Right hindlimb (tissue), 1 donor: ENCODE data around the gene PKD2L1.
"Not testable (repeated sequence)": the region's sequence is repeated elsewhere in the genome, so short reads cannot be mapped to it uniquely, and the experiment has no call there.

ENCODE experiments used
- DNase-seq: peaks from one replicate; pipeline ENCODE4 v3.0.0-alpha.2; 2018

The PKD2L1 gene

DNA sequence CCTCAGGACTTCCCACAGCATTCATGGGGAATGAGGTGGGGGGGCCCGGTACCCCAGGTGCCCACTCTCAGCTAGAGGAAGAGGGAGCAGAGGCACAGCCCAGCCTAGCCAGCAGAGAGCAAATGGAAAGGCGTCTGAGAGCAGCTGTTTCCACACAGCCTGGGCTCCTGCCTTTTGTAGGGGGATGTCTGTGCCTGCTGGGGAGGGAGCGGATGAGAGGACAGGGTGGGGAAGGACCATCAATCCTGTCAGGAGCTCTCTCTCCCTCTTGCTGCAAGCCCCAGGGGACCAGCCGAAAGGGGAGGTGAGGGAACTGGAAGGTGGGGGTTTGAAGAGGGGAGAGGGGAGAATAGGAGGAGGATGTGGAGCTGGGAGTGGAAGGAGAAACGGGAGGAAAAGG is at the start of gene PKD2L1:
Gene PKD2L1 (minus strand): TSS at position 150 of the 400 bp plus-strand sequence. CDS start 125 bp downstream, at position 25.
- no peak for DNase-seq

DNA sequence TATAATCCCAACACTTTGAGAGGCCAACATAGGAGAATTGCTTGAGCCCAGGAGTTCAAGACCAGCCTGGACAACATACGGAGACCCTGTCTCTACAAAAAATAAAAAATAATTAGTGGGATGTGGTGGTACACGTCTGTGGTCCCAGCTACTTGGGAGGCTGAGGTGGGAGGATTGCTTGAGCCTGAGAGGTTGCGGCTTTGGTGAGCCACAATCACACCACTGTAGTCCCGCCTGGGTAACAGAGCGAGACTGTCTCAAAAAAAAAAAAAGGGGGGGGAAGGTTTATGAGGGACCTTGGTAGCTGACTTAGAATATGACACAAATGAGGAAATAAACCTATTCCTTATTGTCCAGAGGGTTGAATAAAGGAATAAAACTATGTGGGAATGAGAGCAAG is 47.8 kb upstream of the PKD2L1 start:
- DNase-seq, result no peak

DNA sequence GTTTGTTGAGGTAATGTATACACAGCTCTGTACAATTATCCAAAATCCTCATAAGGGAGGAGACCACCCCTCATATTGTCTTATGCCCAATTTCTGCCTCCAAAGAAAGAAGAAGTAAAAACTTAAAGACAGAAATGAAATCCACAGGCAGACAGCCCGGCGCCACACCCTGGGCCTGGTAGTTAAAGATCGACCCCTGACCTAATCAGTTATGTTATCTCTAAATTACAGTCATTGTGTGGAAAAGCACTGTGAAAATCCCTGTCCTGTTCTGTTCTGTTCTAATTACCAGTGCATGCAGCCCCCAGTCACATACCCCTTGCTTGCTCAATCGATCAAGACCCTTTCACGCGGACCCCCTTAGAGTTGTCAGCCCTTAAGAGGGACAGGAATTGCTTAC is 46.6 kb upstream of the PKD2L1 start:
- DNase-seq, result not testable (repeated sequence)

DNA sequence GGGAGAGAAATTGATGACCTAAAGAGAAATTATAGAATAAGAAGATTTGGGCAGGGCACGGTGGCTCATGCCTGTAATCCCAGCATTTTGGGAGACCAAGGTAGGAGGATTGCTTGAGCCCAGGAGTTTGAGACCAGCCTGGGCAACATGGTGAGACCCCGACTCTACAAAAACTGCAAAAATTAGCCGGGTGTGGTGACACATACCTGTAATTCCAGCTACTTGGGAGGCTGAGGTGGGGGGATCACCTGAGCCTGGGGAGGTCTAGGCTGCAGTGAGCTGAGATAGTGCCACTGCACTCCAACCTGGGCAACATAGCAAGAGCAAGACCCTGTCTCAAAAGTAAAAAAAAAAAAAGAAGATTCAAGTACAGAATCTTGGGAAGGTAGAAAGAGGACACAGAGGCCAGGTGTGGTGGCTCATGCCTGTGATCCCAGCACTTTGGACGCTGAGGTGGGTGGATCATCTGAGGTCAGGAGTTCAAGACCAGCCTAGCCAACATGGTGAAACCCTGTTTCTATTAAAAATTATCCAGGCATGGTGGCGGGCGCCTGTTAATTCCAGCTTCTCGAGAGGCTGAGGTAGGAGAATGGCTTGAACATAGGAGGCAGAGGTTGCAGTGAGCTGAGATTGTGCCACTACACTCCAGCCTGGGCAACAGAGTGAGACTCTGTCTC is 44.8 kb upstream of the PKD2L1 start:
- not testable (repeated sequence) for DNase-seq

DNA sequence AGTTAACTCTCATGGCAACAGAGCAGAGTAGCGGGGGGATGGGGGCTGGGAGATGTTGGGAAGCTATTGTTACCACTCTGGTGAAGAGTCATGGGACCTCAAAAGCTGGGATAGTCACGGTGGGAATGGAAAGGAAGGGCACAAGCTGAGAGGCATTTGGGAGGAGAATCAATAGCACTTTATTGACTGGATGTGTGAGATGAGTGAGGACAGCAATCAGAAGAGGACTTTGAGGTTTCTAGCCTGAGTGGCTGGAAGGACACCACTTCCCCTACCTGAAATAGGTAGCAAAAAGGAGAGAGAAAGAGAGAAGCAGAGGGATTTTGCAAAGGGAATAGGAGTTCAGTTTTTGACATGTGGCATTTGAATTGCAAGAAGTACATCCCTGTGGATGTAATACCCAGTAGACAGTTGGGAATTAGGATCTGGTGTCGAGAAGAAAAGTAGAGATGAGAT is 44.2 kb upstream of the PKD2L1 start:
- DNase-seq, result no peak

DNA sequence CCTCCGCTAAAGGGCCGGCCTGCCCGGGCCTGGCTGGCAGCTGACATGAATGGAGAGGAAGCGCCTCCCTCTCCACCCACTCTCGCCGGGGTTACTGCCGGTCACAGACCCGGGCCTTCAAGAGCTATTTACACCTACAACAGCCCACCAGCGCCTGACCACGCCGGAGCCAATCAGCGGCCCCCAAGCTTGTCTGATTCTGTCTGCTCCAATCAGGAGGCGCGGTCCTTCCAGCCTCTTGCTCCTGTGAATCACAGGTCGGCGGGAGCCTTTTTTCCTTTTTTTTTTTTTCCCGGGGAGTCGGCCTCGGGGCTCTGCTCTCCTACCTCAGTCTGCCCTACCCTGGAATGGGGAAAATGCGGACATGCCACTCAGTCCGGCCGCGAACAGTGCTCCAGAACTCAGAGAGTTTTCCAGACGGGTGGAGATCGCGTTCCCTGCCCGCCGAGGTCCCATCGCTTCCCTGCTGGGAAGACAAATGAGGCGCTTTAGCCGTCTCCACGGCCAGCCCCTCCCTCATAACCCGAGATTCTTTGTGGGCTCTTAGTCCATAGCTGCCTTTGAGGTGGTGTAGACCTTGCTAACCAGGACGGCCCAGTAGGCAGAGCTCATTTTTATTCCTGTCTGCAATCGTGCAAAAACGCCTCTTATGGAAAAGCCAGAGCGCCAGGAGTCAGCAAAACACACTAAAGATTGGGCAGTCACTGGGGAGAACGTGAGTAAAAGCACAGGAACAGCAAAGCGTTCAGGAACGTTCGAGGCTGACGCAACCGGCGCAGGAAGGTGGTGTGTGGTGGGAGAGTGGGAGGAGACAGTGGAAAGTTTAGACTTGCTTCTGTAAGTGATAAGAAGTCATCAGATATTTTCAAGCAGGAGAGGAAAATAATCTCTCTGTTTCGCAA is 43.5 kb upstream of the PKD2L1 start:
- peak; percentile 98 for DNase-seq

DNA sequence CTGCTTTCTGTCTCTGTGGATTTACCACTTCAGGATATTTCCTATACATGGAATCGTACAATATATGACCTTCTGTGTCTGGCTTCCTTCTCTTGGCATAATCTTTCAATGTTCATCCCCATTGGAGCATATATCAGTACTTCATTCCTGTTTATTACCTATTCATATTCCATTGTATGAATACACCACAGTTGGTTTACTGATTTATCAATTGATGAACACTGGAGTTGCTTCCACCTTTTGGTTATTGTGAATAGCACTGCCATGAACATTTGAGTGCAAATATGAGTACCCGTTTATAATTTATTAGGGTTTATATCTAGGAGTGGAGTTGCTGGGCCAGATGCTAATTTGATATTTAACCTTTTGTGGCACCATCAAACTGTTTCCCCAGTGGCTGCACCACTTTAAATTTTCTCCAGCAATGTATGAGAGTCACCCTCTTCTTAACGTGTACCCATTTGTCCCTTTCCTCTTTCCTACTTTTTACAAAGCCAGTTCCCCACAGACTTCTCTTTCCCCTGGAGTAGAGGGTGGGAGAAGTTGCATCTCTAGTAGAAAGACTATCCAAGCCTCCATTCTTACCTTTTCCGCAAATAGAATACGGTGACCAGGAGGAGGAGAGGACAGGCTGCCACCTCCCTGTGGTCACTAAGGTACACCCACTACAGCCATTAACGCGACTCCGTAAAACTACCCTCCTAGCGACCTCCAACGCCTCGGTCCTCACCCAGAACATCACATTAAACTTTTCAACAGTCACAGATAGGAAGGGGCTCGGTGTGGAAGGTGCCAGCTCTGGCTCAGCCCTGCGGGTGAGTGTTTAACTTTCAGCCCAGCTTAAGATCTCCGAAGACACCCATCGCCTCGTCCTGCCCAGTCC is 42.6 kb upstream of the PKD2L1 start:
- no peak for DNase-seq

DNA sequence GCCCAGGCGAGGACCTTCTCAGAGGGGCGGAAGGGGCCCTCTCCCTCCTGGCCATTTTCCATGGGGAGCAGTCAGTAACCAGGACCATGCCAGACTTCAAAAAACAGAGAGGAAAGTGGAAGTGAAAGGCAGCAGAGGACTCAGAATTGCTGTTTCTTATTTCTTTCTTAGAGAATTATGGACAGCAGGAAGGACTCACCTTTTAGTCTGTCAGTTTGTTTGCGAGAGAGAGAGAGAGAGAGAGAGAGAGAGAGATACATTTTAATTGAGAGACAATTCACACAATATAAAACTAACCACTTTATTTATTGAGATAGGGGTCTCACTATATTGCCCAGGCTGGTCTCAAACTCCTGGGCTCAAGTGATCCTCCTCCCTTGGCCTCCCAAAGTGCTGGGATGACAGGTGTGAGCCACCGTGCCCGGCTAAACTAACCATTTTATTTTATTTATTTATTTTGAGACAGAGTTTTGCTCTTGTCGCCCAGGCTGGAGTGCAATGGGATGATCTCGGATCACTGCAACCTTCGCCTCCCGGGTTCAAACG is 41.5 kb upstream of the PKD2L1 start:
- DNase-seq, result no peak

DNA sequence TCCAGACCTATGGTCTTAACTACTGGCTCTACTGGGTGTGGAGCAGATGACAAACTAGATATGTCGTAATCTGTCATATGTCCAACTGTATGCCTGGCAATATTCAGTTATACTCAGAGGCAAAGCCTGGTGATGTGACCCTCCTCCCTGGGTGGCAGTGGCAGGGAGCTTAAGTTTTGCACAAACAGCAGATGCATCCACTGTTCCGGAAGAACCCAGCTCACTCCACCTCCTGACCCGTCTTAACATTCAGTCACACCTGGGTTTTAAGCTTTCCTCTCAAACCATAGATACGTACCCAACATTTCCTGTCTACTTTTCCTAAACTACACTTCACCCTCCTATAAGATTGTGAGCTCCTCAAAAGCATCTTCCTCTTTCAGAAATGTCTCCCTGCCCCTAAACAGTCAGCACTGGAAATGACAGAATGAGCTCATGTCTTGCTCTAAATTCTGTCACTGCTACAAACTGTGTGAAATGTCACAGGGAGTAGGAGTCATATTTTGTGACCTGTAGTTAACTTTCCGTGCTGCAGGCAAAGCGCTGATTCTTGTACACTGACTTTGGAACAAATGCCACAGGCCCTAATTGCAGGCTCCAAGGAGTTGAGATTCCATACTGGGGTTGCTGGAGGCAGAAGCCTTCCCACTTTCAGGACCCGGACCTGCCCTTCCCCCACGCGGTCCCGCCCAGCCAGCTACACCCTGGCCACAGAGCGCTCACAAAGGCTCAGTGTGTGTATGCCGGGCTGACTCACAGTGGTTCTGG is 40.9 kb upstream of the PKD2L1 start:
- DNase-seq, result peak; percentile 86

DNA sequence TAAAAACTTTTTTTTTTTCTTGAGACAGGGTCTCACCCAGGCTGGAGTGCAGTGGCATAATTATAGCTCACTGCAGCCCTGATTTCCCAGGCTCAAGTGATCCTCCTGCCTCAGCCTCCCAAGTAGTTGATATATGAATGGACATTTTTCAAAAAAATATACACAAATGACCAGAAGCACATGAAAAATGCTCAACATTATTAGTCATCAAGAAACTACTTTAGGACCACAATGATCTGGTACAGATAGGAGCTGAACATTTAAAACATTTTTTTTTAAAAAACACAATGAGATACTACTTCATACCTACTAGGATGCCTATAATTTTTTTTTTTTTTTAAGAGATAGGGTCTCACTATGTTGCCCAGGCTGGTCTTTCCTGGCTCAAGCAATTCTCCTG is 38.7 kb upstream of the PKD2L1 start:
- no peak for DNase-seq

DNA sequence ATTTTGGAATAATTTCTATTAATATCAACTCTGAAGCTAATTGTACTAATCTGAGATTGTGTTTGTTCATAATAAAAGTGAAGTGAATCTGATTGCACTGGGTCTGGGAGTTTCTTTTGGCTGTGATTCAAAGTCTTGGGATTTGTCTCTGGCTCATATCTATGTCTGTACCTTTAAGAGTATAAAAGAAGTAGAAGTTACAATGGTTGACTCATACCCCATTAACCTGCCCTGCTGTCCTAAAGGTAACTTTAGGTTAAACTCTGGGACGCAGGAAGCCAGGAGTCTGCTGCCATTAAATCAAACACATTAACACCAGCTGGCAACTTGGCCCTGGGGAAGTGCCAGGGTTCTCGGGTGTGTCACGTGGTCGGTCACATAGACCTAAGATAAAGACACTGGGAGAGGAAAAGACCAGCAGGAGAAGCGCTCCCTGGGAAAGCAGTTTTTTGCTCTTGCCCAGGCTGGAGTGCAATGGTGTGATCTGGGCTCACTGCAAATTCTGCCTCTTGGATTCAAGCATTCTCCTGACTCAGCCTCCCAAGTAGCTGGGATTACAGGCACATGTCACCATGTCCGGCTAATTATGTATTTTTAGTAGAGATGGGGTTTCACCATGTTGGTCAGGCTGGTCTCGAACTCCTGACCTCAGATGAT is 34.8 kb upstream of the PKD2L1 start:
- DNase-seq, result peak; percentile 39

DNA sequence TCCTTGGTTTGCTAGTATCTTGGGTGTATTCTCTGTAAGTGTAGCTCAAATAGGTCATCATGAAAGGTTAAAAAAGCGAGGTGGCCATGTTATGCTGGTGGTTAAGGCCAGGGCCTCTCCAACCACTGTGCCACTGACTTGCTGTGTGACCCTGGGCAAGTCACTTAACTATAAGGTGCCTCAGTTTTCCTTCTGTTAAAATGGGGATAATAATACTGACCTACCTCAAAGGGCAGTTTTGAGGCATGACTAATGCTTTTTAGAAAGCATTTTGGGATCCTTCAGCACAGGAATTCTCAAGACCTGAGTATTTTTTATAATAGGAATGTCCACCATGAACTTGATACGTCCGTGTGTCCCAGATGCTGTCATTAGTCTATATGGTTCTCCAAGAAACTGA is 34.1 kb upstream of the PKD2L1 start:
- no peak for DNase-seq

DNA sequence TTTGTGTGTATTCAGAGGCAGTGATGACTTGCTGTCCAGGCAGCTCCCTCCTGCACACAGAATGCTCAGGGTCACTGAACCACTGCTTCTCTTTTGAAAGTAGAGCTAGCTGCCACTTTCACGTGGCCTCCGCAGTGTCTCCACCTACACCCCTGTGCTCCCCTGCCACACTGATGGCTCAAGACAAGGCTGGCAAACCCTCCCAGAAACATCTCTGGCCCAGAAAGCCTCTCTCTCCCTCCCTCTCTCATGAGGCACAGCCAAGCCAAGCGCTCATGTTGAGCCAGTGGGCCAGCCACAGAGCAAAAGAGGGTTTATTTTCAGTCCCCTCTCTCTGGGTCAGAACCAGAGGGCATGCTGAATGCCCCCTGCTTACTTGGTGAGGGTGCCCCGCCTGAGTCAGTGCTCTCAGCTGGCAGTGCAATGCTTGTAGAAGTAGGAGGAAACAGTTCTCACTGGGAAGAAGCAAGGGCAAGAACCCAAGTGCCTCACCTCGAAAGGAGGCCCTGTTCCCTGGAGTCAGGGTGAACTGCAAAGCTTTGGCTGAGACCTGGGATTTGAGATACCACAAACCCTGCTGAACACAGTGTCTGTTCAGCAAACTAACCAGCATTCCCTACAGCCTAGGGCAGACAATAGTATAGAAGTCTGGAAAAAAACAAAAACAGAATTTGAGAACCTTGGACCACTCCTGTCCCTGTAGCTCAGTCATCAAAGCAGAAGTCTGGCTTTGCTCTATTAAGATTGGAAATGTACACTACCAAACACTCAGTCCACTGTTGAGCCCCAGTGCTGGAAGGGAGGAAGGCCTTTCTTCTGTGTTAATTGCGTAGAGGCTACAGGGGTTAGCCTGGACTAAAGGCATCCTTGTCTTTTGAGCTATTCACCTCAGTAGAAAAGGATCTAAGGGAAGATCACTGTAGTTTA is 32.8 kb upstream of the PKD2L1 start:
- no peak for DNase-seq

DNA sequence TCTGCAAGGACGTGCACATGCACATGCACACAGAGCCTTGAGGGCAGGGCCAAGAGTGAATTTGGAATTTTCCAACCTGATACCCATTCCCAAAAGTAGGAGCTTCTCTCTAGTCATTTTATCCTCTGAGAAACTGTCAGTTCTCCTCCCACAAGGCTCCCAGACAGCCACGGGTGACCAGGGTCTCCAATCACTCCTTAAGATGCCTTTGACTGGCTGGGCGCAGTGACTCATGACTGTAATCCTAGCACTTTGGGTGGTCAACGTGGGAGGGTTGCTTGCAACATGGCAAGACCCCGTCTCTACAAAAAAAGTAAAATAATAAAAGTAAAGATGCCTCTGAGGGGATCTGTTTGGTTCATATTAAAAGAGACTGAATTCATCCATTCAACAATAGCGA is 30.2 kb upstream of the PKD2L1 start:
- no peak for DNase-seq

DNA sequence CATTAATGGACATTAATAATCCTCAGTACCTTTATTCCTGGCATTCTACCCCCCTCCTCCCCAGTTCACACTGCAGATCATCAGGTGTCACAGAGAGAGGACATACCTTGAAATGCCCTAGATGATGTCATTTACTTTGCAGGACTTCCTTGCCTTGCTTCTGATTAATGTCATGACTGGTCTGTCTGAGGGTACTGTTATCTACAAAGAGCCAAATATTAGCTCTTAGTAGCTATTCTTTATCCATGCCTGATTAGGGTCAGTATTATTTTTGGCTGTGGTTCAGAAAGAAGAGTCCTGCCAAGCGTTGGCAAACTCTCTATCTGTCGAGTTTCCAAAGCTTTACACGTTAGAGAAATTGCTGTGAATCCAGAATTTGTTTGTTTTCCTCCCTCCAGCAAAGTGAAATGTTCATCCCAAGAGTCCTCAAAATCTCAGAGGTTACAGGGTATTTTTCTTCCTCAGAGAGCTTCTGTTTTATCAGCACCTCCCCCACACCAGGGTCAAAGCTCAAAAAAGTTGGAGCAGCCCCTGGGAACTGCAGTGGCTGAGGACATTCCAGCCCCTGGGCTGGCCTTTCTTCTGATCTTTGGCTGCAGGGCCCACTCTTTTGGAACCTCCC is 29.6 kb upstream of the PKD2L1 start:
- no peak for DNase-seq

DNA sequence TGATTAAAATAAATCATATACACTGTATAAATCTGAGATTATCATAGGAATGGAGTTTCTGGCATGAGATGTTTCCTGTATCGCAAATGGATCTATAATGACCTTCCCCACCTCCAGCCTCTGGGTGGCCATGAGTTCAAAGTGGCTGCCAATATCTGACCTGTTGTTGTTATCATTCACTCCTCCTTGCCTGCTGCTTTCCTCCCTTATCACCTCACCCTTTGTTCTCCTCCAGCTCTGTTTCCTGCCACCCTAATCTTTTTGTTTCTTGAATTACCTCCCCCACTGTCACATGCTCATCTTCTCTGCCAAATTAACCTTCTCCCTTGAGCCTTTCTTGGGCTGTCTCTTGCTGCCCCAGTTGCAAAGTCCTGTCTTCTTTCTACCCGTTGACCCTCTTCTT is 29.0 kb upstream of the PKD2L1 start:
- DNase-seq, result no peak

DNA sequence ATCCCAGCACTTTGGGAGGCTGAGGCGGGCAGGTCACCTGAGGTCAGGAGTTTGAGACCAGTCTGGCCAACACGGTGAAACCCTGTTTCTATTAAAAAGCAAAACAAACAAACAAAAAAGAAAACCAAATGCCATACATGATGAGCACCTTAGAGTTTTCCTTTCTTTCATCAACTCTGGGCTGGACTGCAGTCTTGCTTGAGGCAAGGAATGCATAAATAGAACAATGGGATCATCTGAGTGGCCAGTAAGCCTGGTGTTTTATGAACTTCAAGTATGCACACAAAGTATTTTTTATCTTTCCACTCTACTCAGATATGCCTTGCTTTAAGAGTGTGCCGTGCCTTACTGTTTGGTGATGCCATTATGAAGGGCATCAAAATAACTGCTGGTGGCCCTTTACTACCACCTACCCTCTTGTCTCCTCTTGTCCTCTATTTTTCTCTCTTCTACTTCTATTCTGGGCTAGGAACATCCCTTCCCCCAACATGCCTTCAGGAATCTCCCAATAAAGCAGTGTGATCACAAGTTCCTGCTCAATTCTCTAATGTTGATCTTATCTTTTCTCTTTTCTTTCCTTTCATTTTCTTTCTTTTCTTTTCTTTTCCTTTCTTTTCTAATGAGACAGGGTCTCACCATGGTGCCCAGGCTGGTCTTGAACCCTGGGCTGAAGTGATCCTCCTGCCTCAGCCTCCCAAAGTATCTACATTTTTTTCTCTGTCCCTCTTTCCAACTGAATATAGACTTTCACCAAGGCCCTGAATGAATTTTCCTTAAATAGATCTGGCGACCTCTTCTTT is 27.2 kb upstream of the PKD2L1 start:
- DNase-seq, result no peak

DNA sequence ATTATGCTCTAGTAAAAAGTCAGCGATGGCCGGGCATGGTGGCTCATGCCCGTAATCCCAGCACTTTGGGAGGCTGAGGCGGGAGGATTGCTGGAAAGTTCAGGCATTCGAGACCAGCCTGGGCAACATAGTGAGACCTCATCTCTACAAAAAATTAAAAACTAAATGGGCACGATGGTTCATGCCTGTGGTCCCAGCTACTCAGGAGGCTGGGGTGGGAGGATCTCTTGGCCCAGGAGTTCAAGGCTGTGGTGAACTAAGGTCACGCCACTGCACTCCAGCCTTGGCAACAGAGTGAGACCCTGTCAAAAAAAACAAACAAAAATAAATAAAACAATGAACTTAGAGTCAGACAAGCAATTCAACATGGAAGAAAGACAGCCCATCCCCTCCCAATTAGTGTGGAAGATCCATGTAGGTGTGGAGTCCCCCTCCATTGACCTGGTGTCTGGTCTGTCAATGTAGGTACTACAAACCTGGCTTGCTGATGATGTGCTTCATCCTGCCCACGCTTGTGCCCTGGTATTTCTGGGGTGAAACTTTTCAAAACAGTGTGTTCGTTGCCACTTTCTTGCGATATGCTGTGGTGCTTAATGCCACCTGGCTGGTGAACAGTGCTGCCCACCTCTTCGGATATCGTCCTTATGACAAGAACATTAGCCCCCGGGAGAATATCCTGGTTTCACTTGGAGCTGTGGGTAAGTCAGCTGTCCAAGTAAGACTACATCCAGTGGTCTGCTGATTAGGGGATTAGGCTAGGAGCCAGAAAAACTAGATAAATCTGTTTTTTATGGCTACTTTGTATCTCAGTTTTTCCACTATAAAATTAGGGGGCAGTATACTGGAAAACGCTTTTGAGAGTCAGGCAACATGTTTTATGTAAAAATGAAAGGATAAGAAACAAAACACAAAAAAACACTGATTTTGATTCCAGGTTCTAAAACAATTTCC is 26.3 kb upstream of the PKD2L1 start:
- DNase-seq, result no peak
